GM12875 (cell line): ENCODE results near the gene ART4.

ENCODE experiments used
- H3K4me3 ChIP-seq: one replicate; pipeline ENCODE4 v1.5.1; 2011; ENCODE audit warnings: low read depth, low read length, control low read depth
- CTCF ChIP-seq: IDR thresholded peaks from 2 replicates; pipeline ENCODE4 v1.5.1; 2011; ENCODE audit warnings: low read depth, mild to moderate bottlenecking, control low read depth, inconsistent platforms, low read length, moderate library complexity, borderline replicate concordance; ENCODE audit not compliant: insufficient read depth

Gene ART4

GRCh38 chr12:14802721-14803010, 40.7 kb downstream of the ART4 start:
- peak overlapping the region; percentile 99 for H3K4me3 ChIP-seq
- TF ChIP-seq CTCF: no peak

DNA sequence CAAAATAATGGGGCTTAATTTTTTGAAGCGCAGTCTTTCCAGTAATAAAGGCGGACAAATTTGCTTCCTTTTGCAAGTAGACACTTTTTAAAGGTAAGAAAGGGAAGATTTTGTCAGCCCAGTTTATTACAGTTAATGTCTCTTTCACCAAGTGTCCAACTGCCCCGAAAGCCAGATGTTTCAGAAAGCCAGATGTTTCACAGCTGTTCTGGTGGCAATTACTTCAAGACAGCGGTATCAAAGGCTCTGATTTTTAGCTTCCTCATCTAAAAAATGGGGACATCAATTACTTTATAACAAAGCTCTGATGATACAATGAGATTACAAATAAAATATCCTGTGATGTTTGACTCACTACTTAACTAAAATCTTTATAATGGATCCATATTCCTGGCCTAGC, 41.1 kb downstream of the ART4 start:
- no peak for TF ChIP-seq CTCF
- peak overlapping the region; percentile 99 for H3K4me3 ChIP-seq

GRCh38 chr12:14795028-14795448, 48.3 kb downstream of the ART4 start:
- H3K4me3 ChIP-seq: no peak overlapping the region
- TF ChIP-seq CTCF: no peak

DNA sequence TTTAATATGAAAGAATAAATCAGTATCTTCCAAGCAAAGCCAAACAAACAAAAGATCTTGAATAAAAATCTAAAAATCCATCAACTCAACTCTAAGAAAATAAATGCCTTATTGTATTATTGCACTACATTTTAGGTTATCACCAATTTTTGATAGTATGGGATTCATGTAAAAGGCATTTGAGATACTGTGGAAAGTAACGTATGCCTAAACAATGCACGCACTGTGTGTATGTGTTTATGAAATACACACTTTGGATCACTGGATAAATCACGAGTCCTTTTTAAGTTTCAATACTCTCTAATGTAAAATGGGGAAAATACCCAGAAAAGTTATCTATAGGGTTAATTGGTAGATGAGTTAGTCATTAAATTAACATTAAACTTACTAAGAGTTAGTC, 57.8 kb downstream of the ART4 start:
- no peak overlapping the region for H3K4me3 ChIP-seq
- TF ChIP-seq CTCF: no peak

GRCh38 chr12:14784471-14784870, 58.9 kb downstream of the ART4 start:
- TF ChIP-seq CTCF: no peak
- no peak overlapping the region for H3K4me3 ChIP-seq

DNA sequence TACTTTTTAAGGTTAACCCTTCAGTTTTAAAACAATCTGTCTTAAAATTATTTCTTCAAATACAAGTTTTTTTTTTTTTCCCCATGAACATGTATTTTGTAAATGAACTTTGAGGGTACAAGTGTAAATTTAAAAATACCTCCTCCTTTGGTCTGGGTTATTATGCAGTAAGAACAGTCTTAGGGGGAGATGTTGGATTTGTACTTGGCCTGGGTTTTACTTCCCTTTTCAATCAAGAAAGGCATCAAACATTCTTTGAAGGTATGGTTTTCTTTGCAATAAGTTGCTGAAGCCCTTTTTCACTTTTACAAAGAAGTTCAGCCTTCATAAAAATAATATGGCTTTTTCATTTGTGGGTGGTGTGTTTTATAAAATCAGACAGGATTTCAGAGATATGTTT, 60.6 kb downstream of the ART4 start:
- no peak for TF ChIP-seq CTCF
- no peak overlapping the region for H3K4me3 ChIP-seq

- H3K4me3 ChIP-seq: no peak overlapping the region
- TF ChIP-seq CTCF: no peak
Measured at GRCh38 chr12:14781563-14781962, 61.8 kb downstream of the ART4 start.
